AG04450 (cell line): Measurements from ENCODE around the gene MTG2. TPM values are rescaled to one million over a fixed set of nuclear protein-coding genes. Genes with fewer than 3 reads are reported as not detected.

Experiments
- CTCF ChIA-PET: fragments of 300-600, 350-600 bp; formaldehyde crosslinking; extraction: SDS; loops from one replicate; lab custom pipeline; 2022; ENCODE audit warnings: antibody characterized with exemption, inconsistent platforms; lab: Charles Lee
- POLR2A ChIA-PET: fragments of 350-600 bp; formaldehyde crosslinking; extraction: SDS; loops from one replicate; lab custom pipeline; 2021; ENCODE audit warnings: antibody characterized with exemption, inconsistent platforms; lab: Yijun Ruan, JAX
- DNase-seq: peaks from one replicate; pipeline ENCODE4 v3.0.0-alpha.2; 2011; ENCODE audit warnings: low read depth, low spot score
- H3K27ac ChIP-seq: one replicate; pipeline ENCODE4 v1.5.1; 2012; ENCODE audit warnings: low read depth, low read length, control low read depth
- H3K27me3 ChIP-seq: one replicate; pipeline ENCODE4 v1.6.0; 2012; ENCODE audit warnings: low read length; ENCODE audit not compliant: control insufficient read depth, insufficient read depth
- H3K4me3 ChIP-seq: 2 replicates; pipeline ENCODE4 v1.5.1; 2011; ENCODE audit warnings: mild to moderate bottlenecking, low read depth, low read length, control low read depth
- H3K9me3 ChIP-seq: 2 replicates; pipeline ENCODE4 v1.5.1; 2012; ENCODE audit warnings: low read length; ENCODE audit not compliant: control insufficient read depth, insufficient read depth
- polyA plus RNA-seq: library from polyadenylated mRNA; depleted of rRNA; stranded (reverse); fragments of >200 nt; gene quantifications from 2 replicates; pipeline ENCODE4 v1.2.3, GENCODE V29; 2011; rRNA removed
- TF ChIP-seq, protein P1 (sequence below): IDR thresholded peaks from 2 replicates; pipeline ENCODE4 v1.5.1; 2011; ENCODE audit warnings: low read depth, low read length, control low read depth, inconsistent platforms

Gene MTG2
- polyA plus RNA-seq, 1 experiment = 15.6 TPM

DNA sequence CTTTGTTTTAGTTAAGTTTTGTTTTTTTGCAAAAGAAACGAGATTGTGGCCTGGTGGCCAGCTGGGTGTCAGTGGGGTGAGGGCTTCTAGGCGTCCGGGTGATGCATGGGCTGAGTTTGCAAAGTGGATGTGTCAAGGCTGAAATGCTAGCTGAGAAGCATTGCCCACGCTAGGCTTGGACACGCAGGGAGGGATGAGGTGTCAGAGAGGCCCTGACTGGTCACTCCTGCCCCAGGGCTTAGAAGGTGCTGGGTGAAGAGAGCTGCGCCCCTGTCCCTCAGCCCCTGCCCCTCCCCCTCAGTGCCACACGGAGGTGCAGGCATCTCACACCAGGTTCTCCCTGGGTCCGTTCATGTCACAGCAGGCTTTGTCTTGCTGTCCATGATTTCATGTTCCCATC is 63.6 kb downstream of the MTG2 start:
- CTCF ChIA-PET = interaction anchor here (0.6 to 0.7 kb wide), 3 partner anchors 9 to 236 kb away, joined by 3 read pairs; no protein-coding TSS in a partner anchor
- no peak overlapping the region for H3K4me3 ChIP-seq
- no peaks in the 10 kb centered on the region for H3K27me3 ChIP-seq
- DNase-seq = no peak
- TF ChIP-seq, protein P1, sequence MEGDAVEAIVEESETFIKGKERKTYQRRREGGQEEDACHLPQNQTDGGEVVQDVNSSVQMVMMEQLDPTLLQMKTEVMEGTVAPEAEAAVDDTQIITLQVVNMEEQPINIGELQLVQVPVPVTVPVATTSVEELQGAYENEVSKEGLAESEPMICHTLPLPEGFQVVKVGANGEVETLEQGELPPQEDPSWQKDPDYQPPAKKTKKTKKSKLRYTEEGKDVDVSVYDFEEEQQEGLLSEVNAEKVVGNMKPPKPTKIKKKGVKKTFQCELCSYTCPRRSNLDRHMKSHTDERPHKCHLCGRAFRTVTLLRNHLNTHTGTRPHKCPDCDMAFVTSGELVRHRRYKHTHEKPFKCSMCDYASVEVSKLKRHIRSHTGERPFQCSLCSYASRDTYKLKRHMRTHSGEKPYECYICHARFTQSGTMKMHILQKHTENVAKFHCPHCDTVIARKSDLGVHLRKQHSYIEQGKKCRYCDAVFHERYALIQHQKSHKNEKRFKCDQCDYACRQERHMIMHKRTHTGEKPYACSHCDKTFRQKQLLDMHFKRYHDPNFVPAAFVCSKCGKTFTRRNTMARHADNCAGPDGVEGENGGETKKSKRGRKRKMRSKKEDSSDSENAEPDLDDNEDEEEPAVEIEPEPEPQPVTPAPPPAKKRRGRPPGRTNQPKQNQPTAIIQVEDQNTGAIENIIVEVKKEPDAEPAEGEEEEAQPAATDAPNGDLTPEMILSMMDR = no peak
- no peaks in the 10 kb centered on the region; the same call in 1 of the 2 replicates for H3K9me3 ChIP-seq
- H3K27ac ChIP-seq = no peak overlapping the region
- POLR2A ChIA-PET = no interaction called here

DNA sequence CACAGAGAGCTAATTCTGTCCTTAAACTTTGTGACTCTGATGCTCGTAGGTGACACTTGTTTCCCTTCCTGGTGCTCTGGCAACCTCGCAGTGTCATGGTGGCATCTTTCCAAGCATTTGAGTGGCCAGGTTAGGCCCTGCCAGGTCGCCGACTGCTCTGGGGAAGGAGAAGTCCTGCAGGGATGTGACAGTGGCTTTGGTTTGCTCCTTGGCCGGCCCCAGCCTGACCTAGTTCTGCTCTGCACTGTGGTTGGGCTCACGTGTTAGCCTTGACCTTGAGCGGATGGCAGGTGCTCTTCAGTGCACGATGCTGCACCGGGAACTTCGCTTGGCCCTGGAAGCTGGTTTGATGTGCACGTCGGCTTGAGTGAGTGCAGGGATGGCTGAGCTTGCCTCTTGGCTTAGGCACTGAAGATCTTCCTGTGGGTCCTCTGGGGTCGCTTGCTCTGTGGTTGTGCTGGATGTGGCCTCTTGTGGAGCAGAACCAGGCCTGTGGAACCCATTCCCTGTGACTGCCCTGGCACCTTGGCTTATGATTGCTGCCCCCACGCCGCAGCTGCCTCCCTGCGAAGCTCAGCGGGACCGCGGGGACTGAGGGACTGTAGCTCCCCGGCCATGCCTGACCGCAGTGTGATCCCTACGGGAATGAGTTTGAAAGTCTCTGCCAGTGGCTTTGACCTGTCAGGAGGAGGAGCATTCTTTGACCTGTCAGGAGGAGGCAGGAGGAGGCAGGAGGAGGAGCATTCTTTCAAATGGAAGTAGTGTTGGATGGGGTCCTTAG is 64.2 kb downstream of the MTG2 start:
- ChIA-PET CTCF (interaction anchor here (0.7 kb wide), 2 partner anchors 12 to 237 kb away, joined by 3 read pairs; no protein-coding TSS in a partner anchor), POLR2A (no interaction called here)
- H3K9me3 ChIP-seq = no peaks in the 10 kb centered on the region
- no peak overlapping the region for H3K4me3 ChIP-seq
- DNase-seq = no peak
- H3K27me3 ChIP-seq = no peaks in the 10 kb centered on the region
- TF ChIP-seq, protein P1 = no peak
- H3K27ac ChIP-seq = no peak overlapping the region

DNA sequence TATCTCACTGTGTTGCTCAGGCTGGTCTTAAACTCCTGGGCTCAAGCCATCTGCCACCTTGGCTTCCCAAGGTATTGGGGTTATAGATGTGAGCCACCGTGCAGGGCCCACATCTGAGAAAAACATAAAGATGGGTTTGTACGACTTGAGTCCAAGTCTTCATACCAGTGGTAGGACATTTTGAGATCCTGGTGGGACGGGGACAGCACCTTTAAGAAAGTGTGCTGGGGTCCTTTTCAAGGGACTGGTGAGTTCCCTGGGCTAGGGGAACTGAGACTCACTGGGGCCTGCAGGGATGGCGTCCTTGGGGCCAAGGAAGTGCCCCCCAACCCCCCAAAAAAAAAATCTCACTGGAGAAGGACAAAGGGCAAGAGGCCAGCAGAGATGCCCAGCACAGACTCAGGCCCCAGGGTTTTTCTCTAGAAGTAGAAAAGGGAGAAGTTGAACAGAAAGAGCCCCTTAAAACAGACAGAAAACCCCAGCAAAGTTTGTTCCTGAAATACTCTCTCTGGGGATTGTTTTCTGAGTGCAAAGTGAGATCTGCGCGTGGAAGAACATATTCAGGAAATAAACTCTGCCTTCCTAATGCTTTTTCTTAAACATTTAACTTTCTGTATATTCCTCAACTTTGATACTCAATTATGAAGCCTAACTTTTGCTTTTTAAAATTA is 66.2 kb downstream of the MTG2 start:
- DNase-seq = no peak
- no peak overlapping the region for H3K27ac ChIP-seq
- no peak overlapping the region for H3K4me3 ChIP-seq
- peaks cover 5% of the 10 kb centered on the region; the same call in 1 of the 2 replicates for H3K9me3 ChIP-seq
- TF ChIP-seq, protein P1 = no peak
- H3K27me3 ChIP-seq = no peaks in the 10 kb centered on the region
- ChIA-PET POLR2A (no interaction called here), CTCF (no interaction called here)

DNA sequence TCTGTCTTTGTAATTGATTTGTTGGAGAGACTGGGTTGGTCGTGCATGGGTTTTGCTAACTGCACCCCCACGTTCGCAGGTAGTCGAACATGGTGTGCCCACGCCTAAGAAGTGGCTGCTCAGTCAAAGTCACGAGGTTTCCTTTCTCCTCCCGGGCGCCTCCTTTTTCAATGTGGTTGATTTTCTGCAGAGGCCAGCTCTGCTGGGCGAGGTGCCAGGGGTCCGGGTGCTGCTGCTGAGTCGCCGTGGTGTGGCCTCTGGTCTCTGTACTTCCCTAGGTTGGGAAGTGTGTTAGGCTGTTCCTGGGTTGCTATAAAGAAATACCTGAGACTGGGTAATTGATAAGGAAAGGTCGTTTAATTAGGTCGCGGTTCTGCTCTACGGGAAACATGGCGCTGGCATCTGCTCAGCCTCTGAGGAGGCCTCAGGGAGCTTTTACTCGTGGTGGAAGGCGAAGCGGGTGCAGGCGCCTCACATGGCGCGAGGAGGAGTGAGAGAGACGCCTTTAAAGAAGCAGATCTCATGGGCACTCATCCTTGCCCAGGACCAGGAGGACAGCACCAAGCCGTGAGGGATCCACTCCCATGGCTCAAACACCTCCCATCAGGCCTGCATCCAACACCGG is 69.6 kb downstream of the MTG2 start:
- CTCF ChIA-PET = no interaction called here
- POLR2A ChIA-PET = no interaction called here
- no peak overlapping the region for H3K4me3 ChIP-seq
- no peak overlapping the region for H3K27ac ChIP-seq
- peaks cover 5% of the 10 kb centered on the region; the same call in 1 of the 2 replicates for H3K9me3 ChIP-seq
- H3K27me3 ChIP-seq = no peaks in the 10 kb centered on the region
- DNase-seq = no peak
- TF ChIP-seq, protein P1 = no peak

Other genes starting within 250 kb of the MTG2 start
- 2.6 and 2.7 TPM in 2 replicates for gene TAF4, start 117.1 kb upstream of the MTG2 start, polyA plus RNA-seq
- gene LSM14B, start 60.6 kb upstream of the MTG2 start, polyA plus RNA-seq = 26.2 and 30.7 TPM in 2 replicates
- 368 and 383 TPM in 2 replicates for gene PSMA7, start 39.6 kb upstream of the MTG2 start, polyA plus RNA-seq
- gene SS18L1, start 39.3 kb upstream of the MTG2 start, polyA plus RNA-seq = 6.5 and 6.8 TPM in 2 replicates
- gene HRH3, start 37.2 kb downstream of the MTG2 start, polyA plus RNA-seq = not detected in 2 replicates
- 18.0 and 18.5 TPM in 2 replicates for gene OSBPL2, start 55.5 kb downstream of the MTG2 start, polyA plus RNA-seq
- 58.5 and 80.7 TPM in 2 replicates for gene ADRM1, start 120.0 kb downstream of the MTG2 start, polyA plus RNA-seq
- gene LAMA5, start 184.3 kb downstream of the MTG2 start, polyA plus RNA-seq = 1.9 and 3.8 TPM in 2 replicates
- gene RPS21, start 204.1 kb downstream of the MTG2 start, polyA plus RNA-seq = 2,351 and 2,723 TPM in 2 replicates
- 3.8 and 4.9 TPM in 2 replicates for gene CABLES2, start 224.3 kb downstream of the MTG2 start, polyA plus RNA-seq
- not detected in 2 replicates for gene RBBP8NL, start 244.5 kb downstream of the MTG2 start, polyA plus RNA-seq